PC-9 (cell line): Measurements from ENCODE around the gene NFKBIE.

Experiments
- EZH2 ChIP-seq: fragments of 200-600 bp; sonication (generic); IDR thresholded peaks from 2 replicates; pipeline ENCODE4 v1.8.0; 2017; ENCODE audit warnings: antibody characterized with exemption, low read depth
- TF ChIP-seq, protein P1 (sequence below): fragments of 200-600 bp; sonication (generic); conservative IDR thresholded peaks from 2 replicates; pipeline ENCODE4 v1.6.1; 2017; ENCODE audit warnings: mixed run types, antibody characterized with exemption, mild to moderate bottlenecking, moderate library complexity

DNA sequence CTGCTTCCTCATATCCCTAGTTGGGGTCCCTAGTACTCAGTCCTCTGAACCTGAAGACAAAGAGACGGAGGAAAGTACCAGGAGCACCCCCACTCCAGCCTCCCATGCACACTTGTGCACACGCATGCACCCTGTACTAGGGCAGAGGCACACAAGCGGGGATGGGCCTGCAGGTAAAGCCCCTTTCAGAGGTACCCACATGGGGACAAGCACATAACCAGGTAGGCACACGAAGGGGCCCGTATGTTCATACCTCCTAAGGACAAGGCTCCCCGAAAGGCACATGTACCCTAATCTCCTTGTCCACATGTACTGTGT is 6.0 kb upstream of the NFKBIE start:
- TF ChIP-seq, protein P1, sequence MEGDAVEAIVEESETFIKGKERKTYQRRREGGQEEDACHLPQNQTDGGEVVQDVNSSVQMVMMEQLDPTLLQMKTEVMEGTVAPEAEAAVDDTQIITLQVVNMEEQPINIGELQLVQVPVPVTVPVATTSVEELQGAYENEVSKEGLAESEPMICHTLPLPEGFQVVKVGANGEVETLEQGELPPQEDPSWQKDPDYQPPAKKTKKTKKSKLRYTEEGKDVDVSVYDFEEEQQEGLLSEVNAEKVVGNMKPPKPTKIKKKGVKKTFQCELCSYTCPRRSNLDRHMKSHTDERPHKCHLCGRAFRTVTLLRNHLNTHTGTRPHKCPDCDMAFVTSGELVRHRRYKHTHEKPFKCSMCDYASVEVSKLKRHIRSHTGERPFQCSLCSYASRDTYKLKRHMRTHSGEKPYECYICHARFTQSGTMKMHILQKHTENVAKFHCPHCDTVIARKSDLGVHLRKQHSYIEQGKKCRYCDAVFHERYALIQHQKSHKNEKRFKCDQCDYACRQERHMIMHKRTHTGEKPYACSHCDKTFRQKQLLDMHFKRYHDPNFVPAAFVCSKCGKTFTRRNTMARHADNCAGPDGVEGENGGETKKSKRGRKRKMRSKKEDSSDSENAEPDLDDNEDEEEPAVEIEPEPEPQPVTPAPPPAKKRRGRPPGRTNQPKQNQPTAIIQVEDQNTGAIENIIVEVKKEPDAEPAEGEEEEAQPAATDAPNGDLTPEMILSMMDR: no peak
- TF ChIP-seq EZH2: no peak
